HG02610 (cell line): ENCODE results near the gene CDC25B.

Source experiments
- ATAC-seq: cut with Tn5 transposase; IDR thresholded peaks from one replicate; pipeline ENCODE4 v1.9.1; 2021; ENCODE audit warnings: mild to moderate bottlenecking, moderate library complexity; ENCODE audit not compliant: unreplicated experiment

CDC25B gene

GRCh38 chr20:3802524-3803239 lies 6.6 kb downstream of the CDC25B start:
- no peak for ATAC-seq

GRCh38 chr20:3803289-3803688 lies 7.2 kb downstream of the CDC25B start:
- no peak for ATAC-seq

GRCh38 chr20:3803854-3804253 lies 7.7 kb downstream of the CDC25B start:
- ATAC-seq, result no peak

- ATAC-seq, result no peak
These were observed 8.2 kb downstream of the CDC25B start for GRCh38 chr20:3804254-3804751.

- ATAC-seq, result no peak
These were observed 8.7 kb downstream of the CDC25B start for GRCh38 chr20:3804781-3805180.

- ATAC-seq, result no peak
These were observed 12.4 kb downstream of the CDC25B start for GRCh38 chr20:3808544-3808943.

GRCh38 chr20:3811467-3812258 lies 15.6 kb downstream of the CDC25B start:
- no peak for ATAC-seq

- ATAC-seq, result no peak
These were observed 16.2 kb downstream of the CDC25B start for GRCh38 chr20:3812259-3812681.

- no peak for ATAC-seq
These were observed 17.1 kb downstream of the CDC25B start for GRCh38 chr20:3812975-3813847.

- no peak for ATAC-seq
These were observed 17.9 kb downstream of the CDC25B start for GRCh38 chr20:3813848-3814581.

- no peak for ATAC-seq
These were observed 18.9 kb downstream of the CDC25B start for GRCh38 chr20:3814928-3815495.

GRCh38 chr20:3815703-3816315 lies 19.7 kb downstream of the CDC25B start:
- no peak for ATAC-seq

- ATAC-seq, result no peak
These were observed 22.3 kb downstream of the CDC25B start for GRCh38 chr20:3818155-3819151.

GRCh38 chr20:3819411-3820047 lies 23.4 kb downstream of the CDC25B start:
- ATAC-seq, result no peak

GRCh38 chr20:3820048-3820900 lies 24.2 kb downstream of the CDC25B start, which contains the start of gene AP5S1:
TSS of gene AP5S1 (plus strand) at chr20:3820547. CDS start at chr20:3822118, 1,571 bp downstream.
- peak; percentile 78 for ATAC-seq

- no peak for ATAC-seq
These were observed 25.0 kb downstream of the CDC25B start for GRCh38 chr20:3820901-3821727.
